TTC549 (cell line): ENCODE data around the gene SCN2B.

Source experiments
- FAIRE-seq: peaks from 2 replicates; lab custom pipeline; 2012; peaks lifted over from hg19 to GRCh38; lab: Jason Lieb, UNC

The SCN2B gene

GRCh38 chr11:118174006-118174567 is 2.4 kb downstream of the SCN2B start:
- FAIRE-seq = no peak

- no peak for FAIRE-seq
Observed at GRCh38 chr11:118172356-118172755, 4.1 kb downstream of the SCN2B start.

GRCh38 chr11:118171269-118172062 is 5.0 kb downstream of the SCN2B start:
- no peak for FAIRE-seq

GRCh38 chr11:118170882-118171268 is 5.6 kb downstream of the SCN2B start:
- no peak for FAIRE-seq

- FAIRE-seq = no peak
Observed at GRCh38 chr11:118170231-118170630, 6.2 kb downstream of the SCN2B start.

- no peak for FAIRE-seq
Observed at GRCh38 chr11:118169300-118170140, 6.9 kb downstream of the SCN2B start.

- FAIRE-seq = no peak
Observed at GRCh38 chr11:118168751-118169150, 7.7 kb downstream of the SCN2B start.

GRCh38 chr11:118168316-118168715 is 8.1 kb downstream of the SCN2B start:
- FAIRE-seq = no peak

- no peak for FAIRE-seq
Observed at GRCh38 chr11:118167906-118168305, 8.5 kb downstream of the SCN2B start.

- no peak for FAIRE-seq
Observed at GRCh38 chr11:118167253-118167652, 9.2 kb downstream of the SCN2B start.

GRCh38 chr11:118166641-118167040 is 9.8 kb downstream of the SCN2B start:
- FAIRE-seq = no peak

GRCh38 chr11:118164885-118165284 is 11.6 kb downstream of the SCN2B start:
- no peak for FAIRE-seq

GRCh38 chr11:118163494-118163893 is 12.9 kb downstream of the SCN2B start:
- no peak for FAIRE-seq

GRCh38 chr11:118162846-118163245 is 13.6 kb downstream of the SCN2B start:
- FAIRE-seq = no peak

GRCh38 chr11:118161786-118162185 is 14.7 kb downstream of the SCN2B start:
- FAIRE-seq = no peak

- FAIRE-seq = no peak
Observed at GRCh38 chr11:118157186-118157895, 19.1 kb downstream of the SCN2B start.

GRCh38 chr11:118156531-118157185 is 19.8 kb downstream of the SCN2B start:
- FAIRE-seq = no peak

GRCh38 chr11:118155776-118156530 is 20.5 kb downstream of the SCN2B start:
- FAIRE-seq = no peak

GRCh38 chr11:118154641-118155040 is 21.8 kb downstream of the SCN2B start:
- no peak for FAIRE-seq

- no peak for FAIRE-seq
Observed at GRCh38 chr11:118153976-118154375, 22.5 kb downstream of the SCN2B start.

GRCh38 chr11:118153516-118153915 is 22.9 kb downstream of the SCN2B start:
- no peak for FAIRE-seq
